Measurements from ENCODE around the gene ARL2BP.
A peak's percentile ranks its signal among the peaks of the same experiment; 100 is the strongest.

Gene ARL2BP

GRCh38 chr16:57252148-57252721 is 7.2 kb downstream of the ARL2BP start:
- H3K36me3 ChIP-seq (ENCODE audit: control insufficient read depth in 5 of 5, insufficient read depth in 5 of 5, low read length in 5 of 5): peaks cover 32 to 85% (median 78%) of the 10 kb centered on the region in 5 donors
- H3K4me1 ChIP-seq (ENCODE audit: control insufficient read depth in 5 of 5, insufficient read depth in 5 of 5, low read length in 5 of 5): no peaks in the 10 kb centered on the region
- no peaks in the 10 kb centered on the region for H3K9me3 ChIP-seq (ENCODE audit: control insufficient read depth in 5 of 5, low read length in 5 of 5)
- H3K27me3 ChIP-seq (ENCODE audit: control insufficient read depth in 5 of 5, insufficient read depth in 4 of 5, low read length in 5 of 5): no peaks in the 10 kb centered on the region
- no peak overlapping the region for H3K9ac ChIP-seq (ENCODE audit: low read length in 5 of 5)
- no peak overlapping the region for H3K27ac ChIP-seq (ENCODE audit: low read depth, low read length)
- no peak overlapping the region for H3K4me3 ChIP-seq (ENCODE audit: low read depth in 1 of 5, low read length in 5 of 5)

- no peak overlapping the region for H3K4me3 ChIP-seq (ENCODE audit: low read depth in 1 of 5, low read length in 5 of 5)
- no peaks in the 10 kb centered on the region for H3K9me3 ChIP-seq (ENCODE audit: control insufficient read depth in 5 of 5, low read length in 5 of 5)
- H3K9ac ChIP-seq (ENCODE audit: low read length in 5 of 5): no peak overlapping the region
- no peaks in the 10 kb centered on the region for H3K4me1 ChIP-seq (ENCODE audit: control insufficient read depth in 5 of 5, insufficient read depth in 5 of 5, low read length in 5 of 5)
- no peaks in the 10 kb centered on the region for H3K27me3 ChIP-seq (ENCODE audit: control insufficient read depth in 5 of 5, insufficient read depth in 4 of 5, low read length in 5 of 5)
- H3K27ac ChIP-seq (ENCODE audit: low read depth, low read length): no peak overlapping the region
- H3K36me3 ChIP-seq (ENCODE audit: control insufficient read depth in 5 of 5, insufficient read depth in 5 of 5, low read length in 5 of 5): peaks cover 24 to 77% (median 73%) of the 10 kb centered on the region in 5 donors
These were observed 8.4 kb downstream of the ARL2BP start for GRCh38 chr16:57253466-57253865.

GRCh38 chr16:57255686-57256415 is 10.8 kb downstream of the ARL2BP start:
- H3K9ac ChIP-seq (ENCODE audit: low read length in 5 of 5): no peak overlapping the region
- no peaks in the 10 kb centered on the region for H3K27me3 ChIP-seq (ENCODE audit: control insufficient read depth in 5 of 5, insufficient read depth in 4 of 5, low read length in 5 of 5)
- H3K36me3 ChIP-seq (ENCODE audit: control insufficient read depth in 5 of 5, insufficient read depth in 5 of 5, low read length in 5 of 5): peaks cover 14 to 54% (median 50%) of the 10 kb centered on the region in 5 donors
- no peak overlapping the region for H3K27ac ChIP-seq (ENCODE audit: low read depth, low read length)
- H3K9me3 ChIP-seq (ENCODE audit: control insufficient read depth in 5 of 5, low read length in 5 of 5): no peaks in the 10 kb centered on the region
- H3K4me1 ChIP-seq (ENCODE audit: control insufficient read depth in 5 of 5, insufficient read depth in 5 of 5, low read length in 5 of 5): peaks cover 0 to 10% (median 4%) of the 10 kb centered on the region in 5 donors
- H3K4me3 ChIP-seq (ENCODE audit: low read depth in 1 of 5, low read length in 5 of 5): no peak overlapping the region

DNA sequence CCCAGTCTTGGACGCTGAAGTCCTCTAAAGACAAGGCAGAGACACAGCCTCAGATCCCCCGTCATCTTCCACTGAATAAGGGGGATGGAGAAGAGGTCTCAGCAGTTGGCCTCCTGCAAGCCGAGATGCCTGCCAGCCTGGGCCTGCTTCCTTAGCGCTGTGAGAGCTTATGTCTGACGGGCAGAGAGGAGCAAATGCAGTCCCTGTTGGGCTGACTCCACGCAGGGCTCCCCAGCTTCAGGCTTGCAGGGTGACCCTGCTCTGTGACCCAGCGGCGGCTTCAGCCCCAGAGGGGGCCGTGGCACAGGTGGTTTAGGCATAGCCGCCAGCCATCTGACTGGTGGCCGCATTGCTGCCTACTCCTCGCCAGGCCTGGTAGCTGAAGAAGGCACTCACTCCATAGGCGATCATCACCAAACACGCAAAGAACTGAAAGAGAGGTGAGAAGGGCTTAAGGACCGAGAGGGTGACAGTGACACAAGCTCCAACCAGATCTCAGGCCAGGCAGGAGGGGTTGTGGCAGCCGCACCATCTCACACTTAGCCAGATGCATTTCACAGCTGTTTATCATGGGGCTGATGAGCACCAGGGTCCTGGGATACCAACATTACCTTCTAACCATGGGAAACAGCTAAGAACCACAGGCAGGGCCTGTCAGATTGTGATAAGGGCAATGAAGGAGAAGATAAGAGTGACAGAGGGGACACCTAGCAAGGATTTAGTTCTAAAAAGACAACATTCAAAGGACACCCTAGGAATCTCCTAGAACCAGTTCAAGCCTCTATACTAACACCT is 11.7 kb downstream of the ARL2BP start:
- no peaks in the 10 kb centered on the region for H3K9me3 ChIP-seq (ENCODE audit: control insufficient read depth in 5 of 5, low read length in 5 of 5)
- H3K9ac ChIP-seq (ENCODE audit: low read length in 5 of 5): no peak overlapping the region
- peaks cover 0 to 10% (median 4%) of the 10 kb centered on the region in 5 donors for H3K4me1 ChIP-seq (ENCODE audit: control insufficient read depth in 5 of 5, insufficient read depth in 5 of 5, low read length in 5 of 5)
- no peaks in the 10 kb centered on the region for H3K27me3 ChIP-seq (ENCODE audit: control insufficient read depth in 5 of 5, insufficient read depth in 4 of 5, low read length in 5 of 5)
- peaks cover 14 to 44% (median 40%) of the 10 kb centered on the region in 5 donors for H3K36me3 ChIP-seq (ENCODE audit: control insufficient read depth in 5 of 5, insufficient read depth in 5 of 5, low read length in 5 of 5)
- H3K27ac ChIP-seq (ENCODE audit: low read depth, low read length): no peak overlapping the region
- no peak overlapping the region for H3K4me3 ChIP-seq (ENCODE audit: low read depth in 1 of 5, low read length in 5 of 5)

DNA sequence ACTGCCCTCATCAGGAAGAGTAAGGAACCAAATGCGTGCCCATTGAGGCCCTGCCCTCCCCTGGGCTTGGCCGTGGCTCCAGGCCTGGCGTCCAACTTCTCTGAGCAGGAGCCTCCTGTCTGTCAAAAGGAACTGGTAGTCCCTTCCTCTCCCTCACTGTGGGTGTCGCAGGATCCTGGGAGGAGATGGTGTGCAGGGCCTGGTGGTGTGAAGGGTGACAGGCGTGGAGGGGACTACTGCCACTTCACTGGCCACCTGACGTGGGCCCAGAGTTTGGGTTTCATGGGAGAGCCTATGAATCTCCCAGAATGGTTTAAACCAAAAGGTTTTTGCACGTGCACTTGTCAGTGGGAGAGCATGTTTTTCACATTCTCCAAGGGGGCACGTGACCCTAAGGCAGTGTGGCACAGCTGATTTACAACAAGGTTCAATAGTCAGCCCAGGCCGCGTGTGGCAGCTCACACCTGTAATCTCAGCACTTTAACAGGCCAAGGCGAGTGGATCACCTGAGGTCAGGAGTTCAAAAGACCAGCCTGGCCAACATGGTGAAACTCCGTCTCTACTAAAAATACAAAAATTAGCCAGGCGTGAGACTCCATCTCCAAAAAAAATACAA is 12.5 kb downstream of the ARL2BP start:
- Histone ChIP-seq H3K27me3 (ENCODE audit: control insufficient read depth in 5 of 5, insufficient read depth in 4 of 5, low read length in 5 of 5) (no peaks in the 10 kb centered on the region), H3K4me1 (ENCODE audit: control insufficient read depth in 5 of 5, insufficient read depth in 5 of 5, low read length in 5 of 5) (peaks cover 0 to 10% (median 4%) of the 10 kb centered on the region in 5 donors), H3K4me3 (ENCODE audit: low read depth in 1 of 5, low read length in 5 of 5) (no peak overlapping the region), H3K9me3 (ENCODE audit: control insufficient read depth in 5 of 5, low read length in 5 of 5) (no peaks in the 10 kb centered on the region), H3K36me3 (ENCODE audit: control insufficient read depth in 5 of 5, insufficient read depth in 5 of 5, low read length in 5 of 5) (peaks cover 9 to 36% (median 33%) of the 10 kb centered on the region in 5 donors), H3K27ac (ENCODE audit: low read depth, low read length) (no peak overlapping the region), H3K9ac (ENCODE audit: low read length in 5 of 5) (no peak overlapping the region)

DNA sequence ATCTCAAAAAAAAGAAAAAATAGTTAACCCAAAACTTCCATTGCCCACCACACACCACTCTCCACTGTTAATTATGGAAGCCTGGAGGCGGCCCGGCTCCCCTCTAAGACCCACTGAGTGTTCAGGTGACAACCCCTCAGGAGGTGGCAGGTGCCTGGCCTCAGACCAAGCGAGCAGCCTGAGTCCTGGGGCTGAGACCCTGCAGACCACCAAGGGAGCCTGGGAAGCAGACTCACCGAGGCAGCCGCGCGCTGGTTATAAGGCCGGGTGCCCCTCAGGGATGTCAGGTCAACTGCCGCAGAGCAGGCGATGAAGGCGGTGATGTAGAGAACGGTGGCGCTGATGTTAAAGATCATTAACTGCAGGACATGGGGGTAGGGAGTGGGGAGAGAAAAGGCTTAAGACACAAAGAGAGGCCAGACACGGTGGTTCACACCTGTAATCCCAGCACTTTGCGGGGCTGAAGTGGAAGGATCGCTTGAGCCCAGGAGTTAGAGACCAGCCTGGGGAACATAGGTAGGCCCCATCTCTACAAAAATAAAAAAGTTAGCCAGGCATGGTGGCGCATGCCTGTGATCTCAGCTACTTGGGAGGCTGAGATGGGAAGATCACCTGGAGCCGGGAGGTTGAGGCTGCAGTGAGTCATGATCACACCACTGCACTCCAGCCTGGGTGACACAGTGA is 13.3 kb downstream of the ARL2BP start:
- Histone ChIP-seq H3K9ac (ENCODE audit: low read length in 5 of 5) (no peak overlapping the region), H3K27me3 (ENCODE audit: control insufficient read depth in 5 of 5, insufficient read depth in 4 of 5, low read length in 5 of 5) (no peaks in the 10 kb centered on the region), H3K9me3 (ENCODE audit: control insufficient read depth in 5 of 5, low read length in 5 of 5) (no peaks in the 10 kb centered on the region), H3K36me3 (ENCODE audit: control insufficient read depth in 5 of 5, insufficient read depth in 5 of 5, low read length in 5 of 5) (peaks cover 1 to 28% (median 25%) of the 10 kb centered on the region in 5 donors), H3K4me1 (ENCODE audit: control insufficient read depth in 5 of 5, insufficient read depth in 5 of 5, low read length in 5 of 5) (peaks cover 0 to 10% (median 4%) of the 10 kb centered on the region in 5 donors), H3K4me3 (ENCODE audit: low read depth in 1 of 5, low read length in 5 of 5) (no peak overlapping the region), H3K27ac (ENCODE audit: low read depth, low read length) (no peak overlapping the region)

DNA sequence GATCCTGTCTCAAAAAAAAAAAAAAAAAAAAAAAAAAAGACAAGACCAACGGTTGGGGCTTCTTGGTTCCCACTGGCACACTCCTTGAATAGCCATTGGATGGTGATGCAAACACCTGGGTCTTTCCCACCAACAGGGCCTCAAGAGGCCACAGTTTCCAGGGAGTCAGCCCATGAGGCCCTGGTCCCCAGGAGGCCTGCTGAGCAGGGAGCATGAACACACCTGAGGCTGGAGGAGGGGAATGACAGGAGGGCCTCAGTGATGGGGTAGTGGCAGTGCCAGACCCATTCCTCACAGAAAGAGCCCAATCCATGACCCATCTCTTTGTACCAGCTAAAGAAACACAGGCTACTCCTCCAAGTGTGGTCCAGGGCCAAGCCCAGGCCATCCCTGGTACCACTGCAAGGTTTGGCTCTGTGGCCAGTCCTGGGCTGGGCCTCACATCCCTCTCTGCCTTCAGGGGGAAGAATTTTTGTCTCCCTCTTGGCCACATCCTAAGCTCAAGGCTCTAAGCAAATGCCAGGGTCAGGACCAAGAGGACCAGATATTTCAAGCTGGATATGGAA is 13.9 kb downstream of the ARL2BP start:
- Histone ChIP-seq H3K9me3 (ENCODE audit: control insufficient read depth in 5 of 5, low read length in 5 of 5) (no peaks in the 10 kb centered on the region), H3K27ac (ENCODE audit: low read depth, low read length) (no peak overlapping the region), H3K27me3 (ENCODE audit: control insufficient read depth in 5 of 5, insufficient read depth in 4 of 5, low read length in 5 of 5) (no peaks in the 10 kb centered on the region), H3K36me3 (ENCODE audit: control insufficient read depth in 5 of 5, insufficient read depth in 5 of 5, low read length in 5 of 5) (peaks cover 0 to 22% (median 19%) of the 10 kb centered on the region in 5 donors), H3K4me3 (ENCODE audit: low read depth in 1 of 5, low read length in 5 of 5) (no peak overlapping the region), H3K9ac (ENCODE audit: low read length in 5 of 5) (no peak overlapping the region), H3K4me1 (ENCODE audit: control insufficient read depth in 5 of 5, insufficient read depth in 5 of 5, low read length in 5 of 5) (peaks cover 0 to 10% (median 4%) of the 10 kb centered on the region in 5 donors)

- Histone ChIP-seq H3K36me3 (ENCODE audit: control insufficient read depth in 5 of 5, insufficient read depth in 5 of 5, low read length in 5 of 5) (peaks cover 0 to 19% (median 13%) of the 10 kb centered on the region in 5 donors), H3K9ac (ENCODE audit: low read length in 5 of 5) (peak overlapping the region in 1 of 5 donors; percentile 33), H3K9me3 (ENCODE audit: control insufficient read depth in 5 of 5, low read length in 5 of 5) (no peaks in the 10 kb centered on the region), H3K4me1 (ENCODE audit: control insufficient read depth in 5 of 5, insufficient read depth in 5 of 5, low read length in 5 of 5) (peaks cover 0 to 10% (median 4%) of the 10 kb centered on the region in 5 donors), H3K27me3 (ENCODE audit: control insufficient read depth in 5 of 5, insufficient read depth in 4 of 5, low read length in 5 of 5) (no peaks in the 10 kb centered on the region), H3K4me3 (ENCODE audit: low read depth in 1 of 5, low read length in 5 of 5) (no peak overlapping the region), H3K27ac (ENCODE audit: low read depth, low read length) (peak overlapping the region; percentile 11)
These were observed 15.4 kb downstream of the ARL2BP start for GRCh38 chr16:57260294-57260929.

DNA sequence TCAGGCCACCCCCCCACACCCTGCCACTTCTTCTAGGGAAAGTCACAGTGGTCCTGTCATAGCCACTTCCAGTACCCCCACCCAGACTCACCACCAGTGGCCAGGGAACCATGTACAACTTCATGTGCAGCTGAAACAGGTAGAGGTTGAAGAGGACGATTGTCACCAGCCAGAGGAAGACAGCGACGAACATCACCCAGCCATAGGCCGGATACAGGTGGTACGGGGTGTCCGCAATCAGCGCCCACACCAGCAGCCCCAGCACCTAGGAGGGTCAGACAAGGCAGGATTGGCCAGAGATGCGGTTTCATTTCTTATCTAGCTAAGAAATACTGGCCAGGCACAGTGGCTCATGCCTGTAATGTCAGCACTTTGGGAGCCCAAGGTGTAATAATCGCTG is 16.7 kb downstream of the ARL2BP start:
- H3K36me3 ChIP-seq (ENCODE audit: control insufficient read depth in 5 of 5, insufficient read depth in 5 of 5, low read length in 5 of 5): peaks cover 0 to 5% (median 0%) of the 10 kb centered on the region in 5 donors
- no peaks in the 10 kb centered on the region for H3K9me3 ChIP-seq (ENCODE audit: control insufficient read depth in 5 of 5, low read length in 5 of 5)
- no peak overlapping the region for H3K9ac ChIP-seq (ENCODE audit: low read length in 5 of 5)
- no peaks in the 10 kb centered on the region for H3K27me3 ChIP-seq (ENCODE audit: control insufficient read depth in 5 of 5, insufficient read depth in 4 of 5, low read length in 5 of 5)
- peaks cover 0 to 10% (median 4%) of the 10 kb centered on the region in 5 donors for H3K4me1 ChIP-seq (ENCODE audit: control insufficient read depth in 5 of 5, insufficient read depth in 5 of 5, low read length in 5 of 5)
- H3K4me3 ChIP-seq (ENCODE audit: low read depth in 1 of 5, low read length in 5 of 5): no peak overlapping the region
- H3K27ac ChIP-seq (ENCODE audit: low read depth, low read length): no peak overlapping the region
